Endothelial cell of umbilical vein (primary cell): ENCODE data around the gene SLC44A2. TPM values are rescaled to one million over a fixed set of nuclear protein-coding genes. Genes with fewer than 3 reads are reported as not detected.

Source experiments
- BruUV-seq: library from RNA; stranded (reverse); fragments of 400-500 nt; replicated peaks from 2 replicates; lab custom pipeline; 2021; lab: Mats Ljungman, UMichigan
- CTCF ChIA-PET: fragments of 300-600, 350-600 bp; sonication (Branson Sonifier 250); formaldehyde crosslinking; loops from one replicate; lab custom pipeline; 2021; ENCODE audit warnings: antibody characterized with exemption, inconsistent platforms; lab: Charles Lee
- POLR2A ChIA-PET: fragments of 300-600, 350-600 bp; sonication (Branson Sonifier 250); formaldehyde crosslinking; loops from one replicate; lab custom pipeline; 2021; ENCODE audit warnings: antibody characterized with exemption, inconsistent platforms; lab: Charles Lee
- DNase-seq: peaks from one replicate; pipeline ENCODE4 v3.0.0-alpha.2; 2011; ENCODE audit warnings: low read depth, low spot score
- FAIRE-seq: peaks from 2 replicates; lab custom pipeline; 2011; peaks lifted over from hg19 to GRCh38; lab: Jason Lieb, UNC
- H2AFZ ChIP-seq: 2 replicates; pipeline ENCODE4 v1.6.0; 2012; ENCODE audit warnings: low read depth, low read length, control low read depth, inconsistent platforms
- H3K27ac ChIP-seq: 2 replicates; pipeline ENCODE4 v1.5.1; 2011; ENCODE audit warnings: low read depth, mild to moderate bottlenecking, control low read depth, low read length, moderate library complexity; ENCODE audit not compliant: insufficient read depth
- H3K27me3 ChIP-seq, 2 experiments: 2 replicates each; pipeline versions ENCODE4 v1.6.0 to v1.6.1; 2011; ENCODE audit warnings: low read length in 2 of 2, mixed read lengths in 1 of 2; ENCODE audit not compliant: control insufficient read depth in 2 of 2, insufficient read depth in 2 of 2
- H3K36me3 ChIP-seq, 2 experiments: 2 replicates in 1 of 2; 3 replicates in 1 of 2; pipeline ENCODE4 v1.5.1; 2011; ENCODE audit warnings: low read length in 2 of 2, mild to moderate bottlenecking in 1 of 2, moderate library complexity in 1 of 2; ENCODE audit not compliant: control insufficient read depth in 2 of 2, insufficient read depth in 2 of 2; ENCODE audit errors: extremely low read depth in 1 of 2
- H3K4me1 ChIP-seq: 3 replicates; pipeline ENCODE4 v1.5.1; 2011; ENCODE audit warnings: mild to moderate bottlenecking, low read length; ENCODE audit not compliant: control insufficient read depth, insufficient read depth; ENCODE audit errors: extremely low read depth
- H3K4me2 ChIP-seq: 2 replicates; pipeline ENCODE4 v1.6.1; 2011; ENCODE audit warnings: low read length, control low read depth, mixed read lengths; ENCODE audit not compliant: insufficient read depth
- H3K4me3 ChIP-seq, 3 experiments: fragments of 200-600 bp in 1 of 3; sonication (generic), shearing (Covaris generic) in 1 of 3; replicated peaks in 1 of 3; 2 replicates each; pipeline ENCODE4 v1.5.1; 2011 to 2016; ENCODE audit warnings: control low read depth in 3 of 3, low read length in 3 of 3, mild to moderate bottlenecking in 2 of 3, inconsistent platforms in 1 of 3, low read depth in 1 of 3, moderate library complexity in 1 of 3; ENCODE audit not compliant: insufficient read depth in 1 of 3
- H3K79me2 ChIP-seq: 2 replicates; pipeline ENCODE4 v1.6.0; 2012; ENCODE audit warnings: low read length, inconsistent platforms; ENCODE audit not compliant: control insufficient read depth, insufficient read depth
- H3K9ac ChIP-seq: replicated peaks from 2 replicates; pipeline ENCODE3; 2011; ENCODE audit warnings: low read length, control low read depth; ENCODE audit not compliant: insufficient read depth; ENCODE audit errors: extremely low read depth
- H3K9me1 ChIP-seq: replicated peaks from 3 replicates; pipeline ENCODE4 v1.6.0; 2011; ENCODE audit warnings: mild to moderate bottlenecking, low read length; ENCODE audit not compliant: control insufficient read depth, insufficient read depth; ENCODE audit errors: extremely low read depth
- H3K9me3 ChIP-seq: replicated peaks from 2 replicates; pipeline ENCODE4 v1.5.1; 2012; ENCODE audit warnings: low read length, inconsistent platforms; ENCODE audit not compliant: control insufficient read depth, insufficient read depth
- H4K20me1 ChIP-seq: replicated peaks from 2 replicates; pipeline ENCODE3; 2011; ENCODE audit warnings: mild to moderate bottlenecking, low read length; ENCODE audit not compliant: control insufficient read depth, insufficient read depth; ENCODE audit errors: extremely low read depth
- CTCF ChIP-seq, 2 donors: IDR thresholded peaks; 1 replicate in 1 of 2; 2 replicates in 1 of 2; pipeline ENCODE4 v1.5.1; 2011; ENCODE audit warnings: low read length in 2 of 2, mild to moderate bottlenecking in 2 of 2, moderate library complexity in 2 of 2, control low read depth in 1 of 2, inconsistent platforms in 1 of 2, low read depth in 1 of 2; ENCODE audit not compliant: insufficient read depth in 1 of 2; ENCODE audit errors: extremely low read depth in 1 of 2
- EZH2 ChIP-seq: IDR thresholded peaks from 2 replicates; pipeline ENCODE4 v1.6.1; 2012; ENCODE audit warnings: borderline replicate concordance, low read depth, mild to moderate bottlenecking, moderate library complexity, low read length, inconsistent platforms; ENCODE audit not compliant: severe bottlenecking
- FOS ChIP-seq: IDR thresholded peaks from 2 replicates; pipeline ENCODE4 v1.6.1; 2011; ENCODE audit warnings: mild to moderate bottlenecking, low read length, moderate library complexity, borderline replicate concordance; ENCODE audit not compliant: insufficient read depth
- GATA2 ChIP-seq: IDR thresholded peaks from 2 replicates; pipeline ENCODE4 v1.7.0; 2011; ENCODE audit warnings: low read depth, mild to moderate bottlenecking, moderate library complexity, mixed read lengths, low read length; ENCODE audit not compliant: insufficient read length, insufficient read depth
- JUN ChIP-seq: IDR thresholded peaks from 2 replicates; pipeline ENCODE4 v1.6.1; 2011; ENCODE audit warnings: borderline replicate concordance, low read depth; ENCODE audit not compliant: insufficient read length, insufficient read depth
- MAX ChIP-seq: IDR thresholded peaks from 2 replicates; pipeline ENCODE4 v1.6.1; 2011; ENCODE audit not compliant: insufficient read depth, insufficient read length
- MYC ChIP-seq: IDR thresholded peaks from one replicate; pipeline ENCODE4 v1.6.1; 2011; ENCODE audit warnings: mild to moderate bottlenecking, low read depth, low read length
- POLR2A ChIP-seq: IDR thresholded peaks from 2 replicates; pipeline ENCODE4 v1.6.1; 2012; ENCODE audit warnings: low read depth, mild to moderate bottlenecking, control low read depth, low read length
- POLR2AphosphoS5 ChIP-seq: IDR thresholded peaks from 2 replicates; pipeline ENCODE4 v1.6.1; 2012; ENCODE audit warnings: low read depth, mild to moderate bottlenecking, control low read depth, low read length, moderate library complexity; ENCODE audit not compliant: insufficient read depth
- dilution Hi-C: fragments of 300-500 bp; cut with MboI; formaldehyde crosslinking; loops from one replicate; pipeline ENCODE4 v1.15.0; 2019; ENCODE audit warnings: low sequenced_read_pairs; ENCODE audit not compliant: extremely low pct_ligation_motif_present
- intact Hi-C: fragments of 100-400 bp; cut with micrococcal nuclease; formaldehyde crosslinking; loops from one replicate; pipeline ENCODE4 v1.10.0; 2022
- polyA plus RNA-seq, 4 experiments: library from polyadenylated mRNA; depleted of rRNA in 3 of 4; stranded (reverse) in 3 of 4; unstranded in 1 of 4; fragments of >200 nt; gene quantifications; 2 replicates each; pipeline versions ENCODE4 v1.2.1 to v1.2.3, GENCODE V29; 2011 to 2012; ENCODE audit warnings: missing spikeins in 1 of 4
- total RNA-seq: library from RNA; stranded (reverse); gene quantifications from 2 replicates; pipeline ENCODE4 v1.2.3, GENCODE V29; 2021

Gene SLC44A2
- total and polyA plus RNA-seq, 2 donors (not counting 3 experiments of a cell fraction or from before 2014, with no cell fraction given): 97.7 to 130 TPM

- Histone ChIP-seq H3K9ac (no peak overlapping the region), H3K4me2 (no peak overlapping the region), H3K9me1 (no peaks in the 10 kb centered on the region), H2AFZ (no peak overlapping the region), H3K4me3 (no peak overlapping the region), H3K9me3 (no peaks in the 10 kb centered on the region), H3K27ac (no peak overlapping the region), H4K20me1 (no peaks in the 10 kb centered on the region), H3K36me3 (peaks cover 27 to 77% of the 10 kb centered on the region in 2 experiments), H3K27me3 (no peaks in the 10 kb centered on the region), H3K79me2 (peaks cover 3% of the 10 kb centered on the region), H3K4me1 (no peaks in the 10 kb centered on the region)
- no TSS peak for BruUV-seq
- FAIRE-seq (no peak), DNase-seq (no peak)
- TF ChIP-seq JUN (no peak), MAX (no peak), GATA2 (no peak), FOS (no peak), CTCF (IDR thresholded peaks at IDR 0.05; ENCODE audit: extremely low read depth in 1 of 2, insufficient read depth in 1 of 2, low read depth in 1 of 2, low read length in 2 of 2) (no peak), POLR2AphosphoS5 (no peak), POLR2A (no peak), EZH2 (no peak), MYC (no peak)
- dilution Hi-C loops: no loop called here
- intact Hi-C loops: no loop called here
- CTCF ChIA-PET: interaction anchor here (2.1 kb wide), 1 partner anchor 13 kb away, joined by 5 read pairs; no protein-coding TSS in a partner anchor
- POLR2A ChIA-PET: interaction anchor here (0.6 kb wide), 1 partner anchor 26 kb away, joined by 4 read pairs; no protein-coding TSS in a partner anchor
These were observed 61.5 kb downstream of the SLC44A2 start for GRCh38 chr19:10686661-10687517.
